Stomach (tissue), 4 donors: ENCODE data around the gene GOLGA8N.
"Not testable (repeated sequence)": the region's sequence is repeated elsewhere in the genome, so short reads cannot be mapped to it uniquely, and the experiment has no call there.

Source experiments
- POLR2A ChIP-seq, 4 donors: fragments of 450-650 bp; IDR thresholded peaks; one replicate each; pipeline ENCODE4 v1.6.1; 2016; ENCODE audit warnings: antibody characterized with exemption in 4 of 4, control low read depth in 2 of 4, mild to moderate bottlenecking in 1 of 4, moderate library complexity in 1 of 4
- POLR2AphosphoS5 ChIP-seq, 3 donors: sonication (generic); formaldehyde crosslinking; IDR thresholded peaks; one replicate each; pipeline ENCODE4 v1.6.1; 2016; ENCODE audit warnings: antibody characterized with exemption in 3 of 3
- TF ChIP-seq, protein P1 (sequence below), 7 experiments: fragments of 450-650 bp in 4 of 7; fragments of 200-600 bp in 3 of 7; sonication (generic) in 3 of 7; IDR thresholded peaks; one replicate each; pipeline ENCODE4 v1.5.1; 2016 to 2019; ENCODE audit warnings: antibody characterized with exemption in 7 of 7, control low read depth in 2 of 7, mild to moderate bottlenecking in 1 of 7

DNA sequence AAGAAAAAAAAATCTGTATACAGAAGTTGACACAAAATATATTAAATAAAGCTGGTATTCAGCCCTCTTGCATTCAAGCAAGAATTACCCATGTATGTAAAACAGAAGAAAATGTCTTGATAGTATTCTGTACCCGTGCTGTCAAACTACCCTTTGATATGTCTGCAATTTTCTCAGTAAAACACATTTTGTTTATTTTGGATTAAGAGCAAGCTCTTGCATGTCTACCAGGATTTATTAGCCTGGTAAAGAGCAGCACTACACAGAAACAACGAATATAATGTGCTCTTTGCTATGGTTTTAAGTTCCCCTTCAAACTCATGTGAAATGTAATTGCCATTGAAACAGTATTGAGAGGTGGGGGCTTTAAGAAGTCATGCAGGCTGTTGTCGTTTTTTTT is 24.3 kb upstream of the GOLGA8N start:
- TF ChIP-seq POLR2A, POLR2AphosphoS5 (IDR thresholded peaks at IDR 0.05): not testable (repeated sequence)
- TF ChIP-seq, protein P1, sequence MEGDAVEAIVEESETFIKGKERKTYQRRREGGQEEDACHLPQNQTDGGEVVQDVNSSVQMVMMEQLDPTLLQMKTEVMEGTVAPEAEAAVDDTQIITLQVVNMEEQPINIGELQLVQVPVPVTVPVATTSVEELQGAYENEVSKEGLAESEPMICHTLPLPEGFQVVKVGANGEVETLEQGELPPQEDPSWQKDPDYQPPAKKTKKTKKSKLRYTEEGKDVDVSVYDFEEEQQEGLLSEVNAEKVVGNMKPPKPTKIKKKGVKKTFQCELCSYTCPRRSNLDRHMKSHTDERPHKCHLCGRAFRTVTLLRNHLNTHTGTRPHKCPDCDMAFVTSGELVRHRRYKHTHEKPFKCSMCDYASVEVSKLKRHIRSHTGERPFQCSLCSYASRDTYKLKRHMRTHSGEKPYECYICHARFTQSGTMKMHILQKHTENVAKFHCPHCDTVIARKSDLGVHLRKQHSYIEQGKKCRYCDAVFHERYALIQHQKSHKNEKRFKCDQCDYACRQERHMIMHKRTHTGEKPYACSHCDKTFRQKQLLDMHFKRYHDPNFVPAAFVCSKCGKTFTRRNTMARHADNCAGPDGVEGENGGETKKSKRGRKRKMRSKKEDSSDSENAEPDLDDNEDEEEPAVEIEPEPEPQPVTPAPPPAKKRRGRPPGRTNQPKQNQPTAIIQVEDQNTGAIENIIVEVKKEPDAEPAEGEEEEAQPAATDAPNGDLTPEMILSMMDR (IDR thresholded peaks at IDR 0.05): not testable (repeated sequence)
